Measurements from ENCODE around the gene LTA. TPM values are rescaled to one million over a fixed set of nuclear protein-coding genes. Genes with fewer than 3 reads are reported as not detected.
"Not testable (repeated sequence)": the region's sequence is repeated elsewhere in the genome, so short reads cannot be mapped to it uniquely, and the experiment has no call there.

Gene LTA
- total and polyA plus RNA-seq, 8 donors = 0.05 to 1.3 (median 0.14) TPM; not detected in 4

DNA sequence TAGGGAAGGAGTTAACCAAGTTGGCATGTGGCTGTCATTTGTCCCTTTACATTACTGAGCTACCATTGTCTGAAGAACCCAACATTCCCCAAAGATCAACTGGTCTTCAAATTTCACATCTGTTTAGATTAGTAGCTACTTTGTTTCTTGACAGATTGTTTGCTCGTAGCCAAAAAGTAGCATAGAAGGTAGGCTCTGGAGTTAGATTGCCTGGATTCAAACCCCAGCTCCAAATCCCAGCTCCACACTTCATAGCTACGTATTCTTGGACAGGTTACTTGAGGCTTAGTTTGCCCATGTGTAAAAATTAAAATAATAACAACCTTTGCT lies 23.6 kb upstream of the LTA start:
- TF ChIP-seq, protein P1, sequence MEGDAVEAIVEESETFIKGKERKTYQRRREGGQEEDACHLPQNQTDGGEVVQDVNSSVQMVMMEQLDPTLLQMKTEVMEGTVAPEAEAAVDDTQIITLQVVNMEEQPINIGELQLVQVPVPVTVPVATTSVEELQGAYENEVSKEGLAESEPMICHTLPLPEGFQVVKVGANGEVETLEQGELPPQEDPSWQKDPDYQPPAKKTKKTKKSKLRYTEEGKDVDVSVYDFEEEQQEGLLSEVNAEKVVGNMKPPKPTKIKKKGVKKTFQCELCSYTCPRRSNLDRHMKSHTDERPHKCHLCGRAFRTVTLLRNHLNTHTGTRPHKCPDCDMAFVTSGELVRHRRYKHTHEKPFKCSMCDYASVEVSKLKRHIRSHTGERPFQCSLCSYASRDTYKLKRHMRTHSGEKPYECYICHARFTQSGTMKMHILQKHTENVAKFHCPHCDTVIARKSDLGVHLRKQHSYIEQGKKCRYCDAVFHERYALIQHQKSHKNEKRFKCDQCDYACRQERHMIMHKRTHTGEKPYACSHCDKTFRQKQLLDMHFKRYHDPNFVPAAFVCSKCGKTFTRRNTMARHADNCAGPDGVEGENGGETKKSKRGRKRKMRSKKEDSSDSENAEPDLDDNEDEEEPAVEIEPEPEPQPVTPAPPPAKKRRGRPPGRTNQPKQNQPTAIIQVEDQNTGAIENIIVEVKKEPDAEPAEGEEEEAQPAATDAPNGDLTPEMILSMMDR (IDR thresholded peaks at IDR 0.05) = no peak
- FAIRE-seq (no peak), ATAC-seq (no peak), DNase-seq (no peak)
- WGBS, 2 donors = 90 to 98% methylated on average over 2 of the region's 2 CpGs
- Histone ChIP-seq H3K4me1 (peaks cover 7 to 12% (median 9%) of the 10 kb centered on the region in 3 donors), H3K9me3 (no peaks in the 10 kb centered on the region), H3K27me3 (no peaks in the 10 kb centered on the region), H3K27ac (no peak overlapping the region), H3K36me3 (peaks cover 0 to 4% (median 0%) of the 10 kb centered on the region in 3 donors), H3K4me3 (peak overlapping the region in 2 of 4 donors; percentile 41)
- intact Hi-C loops (cut with DNase I) = loop anchor here in 2 of 3 donors (5.0 kb wide), 1 partner anchor 49 kb away; no protein-coding TSS in a partner anchor

GRCh38 chr6:31551371-31551770 lies 20.7 kb upstream of the LTA start:
- H3K36me3 ChIP-seq; H3K4me3 ChIP-seq; H3K9me3 ChIP-seq; ATAC-seq; H3K27ac ChIP-seq; H3K27me3 ChIP-seq; FAIRE-seq; intact Hi-C loops (cut with DNase I): not testable (repeated sequence)
- 61 to 75% methylated on average over 4 to 5 of the region's 5 CpGs for WGBS, 2 donors
- DNase-seq = peak in 1 of 6 donors; percentile 46
- peaks cover 7 to 12% (median 9%) of the 10 kb centered on the region in 3 donors for H3K4me1 ChIP-seq

- intact Hi-C loops (cut with DNase I) = no loop called here
- FAIRE-seq (no peak), ATAC-seq (no peak), DNase-seq (no peak)
- Histone ChIP-seq H3K9me3 (no peaks in the 10 kb centered on the region), H3K4me1 (peaks cover 0 to 7% (median 0%) of the 10 kb centered on the region in 3 donors), H3K27ac (no peak overlapping the region), H3K4me3 (no peak overlapping the region), H3K36me3 (peaks cover 0 to 20% (median 8%) of the 10 kb centered on the region in 3 donors), H3K27me3 (no peaks in the 10 kb centered on the region)
- TF ChIP-seq, protein P1 (IDR thresholded peaks at IDR 0.05) = no peak
- WGBS, 2 donors = 76 to 95% methylated on average over 3 of the region's 3 CpGs
Measured at GRCh38 chr6:31556307-31556706, 15.8 kb upstream of the LTA start.

DNA sequence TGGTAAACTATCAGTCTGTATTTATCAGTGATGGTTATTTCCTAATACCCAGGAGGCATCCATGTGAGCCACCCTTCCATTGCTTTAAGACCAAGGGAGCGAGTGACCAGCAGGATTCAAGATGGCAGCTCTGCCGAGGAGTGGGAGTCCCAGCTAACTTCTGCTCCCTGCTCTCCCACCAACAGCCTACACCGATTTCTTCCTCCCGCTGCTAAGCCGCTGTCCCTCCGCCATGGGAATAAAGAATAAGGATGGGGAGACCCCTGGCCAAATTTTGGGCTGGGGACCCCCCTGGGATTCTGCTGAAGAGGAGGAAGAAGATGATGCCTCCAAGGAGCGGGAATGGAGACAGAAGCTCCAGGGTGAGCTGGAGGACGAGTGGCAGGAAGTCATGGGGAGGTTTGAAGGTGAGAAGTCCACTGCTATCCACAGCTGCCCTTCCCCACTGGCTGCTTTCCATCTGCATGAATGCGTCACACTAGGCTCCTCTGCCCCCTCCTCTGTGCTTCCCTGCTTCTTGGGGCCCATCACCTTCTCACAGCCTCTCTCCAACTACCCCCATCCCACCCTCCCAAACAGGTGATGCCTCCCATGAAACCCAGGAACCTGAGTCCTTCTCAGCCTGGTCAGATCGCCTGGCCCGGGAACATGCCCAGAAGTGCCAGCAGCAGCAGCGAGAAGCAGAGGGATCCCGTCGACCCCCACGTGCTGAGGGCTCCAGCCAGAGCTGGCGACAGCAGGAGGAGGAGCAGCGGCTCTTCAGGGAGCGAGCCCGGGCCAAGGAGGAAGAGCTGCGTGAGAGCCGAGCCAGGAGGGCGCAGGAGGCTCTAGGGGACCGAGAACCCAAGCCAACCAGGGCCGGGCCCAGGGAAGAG lies 14.4 kb upstream of the LTA start:
- TF ChIP-seq, protein P1 (IDR thresholded peaks at IDR 0.05) = no peak
- intact Hi-C loops (cut with DNase I) = no loop called here
- H3K9me3 ChIP-seq = no peaks in the 10 kb centered on the region
- 79 to 80% methylated on average over 24 of the region's 24 CpGs for WGBS, 2 donors
- H3K36me3 ChIP-seq = peaks cover 0 to 20% (median 8%) of the 10 kb centered on the region in 3 donors
- peaks cover 0 to 7% (median 0%) of the 10 kb centered on the region in 3 donors for H3K4me1 ChIP-seq
- FAIRE-seq = no peak
- no peak overlapping the region for H3K27ac ChIP-seq
- no peaks in the 10 kb centered on the region for H3K27me3 ChIP-seq
- no peak for ATAC-seq
- DNase-seq = no peak
- H3K4me3 ChIP-seq = no peak overlapping the region

DNA sequence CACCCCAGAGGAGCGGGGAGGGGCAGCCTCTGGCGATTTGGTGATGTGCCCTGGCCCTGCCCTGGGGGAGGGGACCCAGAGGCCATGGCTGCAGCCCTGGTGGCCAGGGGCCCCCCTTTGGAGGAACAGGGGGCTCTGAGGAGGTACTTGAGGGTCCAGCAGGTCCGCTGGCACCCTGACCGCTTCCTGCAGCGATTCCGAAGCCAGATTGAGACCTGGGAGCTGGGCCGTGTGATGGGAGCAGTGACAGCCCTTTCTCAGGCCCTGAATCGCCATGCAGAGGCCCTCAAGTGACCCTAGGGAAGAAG lies 13.8 kb upstream of the LTA start:
- Histone ChIP-seq H3K36me3 (peaks cover 0 to 20% (median 8%) of the 10 kb centered on the region in 3 donors), H3K27ac (no peak overlapping the region), H3K4me1 (peaks cover 0 to 7% (median 0%) of the 10 kb centered on the region in 3 donors), H3K27me3 (no peaks in the 10 kb centered on the region), H3K4me3 (no peak overlapping the region), H3K9me3 (no peaks in the 10 kb centered on the region)
- WGBS, 2 donors = 88 to 90% methylated on average over 8 of the region's 8 CpGs
- FAIRE-seq (no peak), DNase-seq (no peak), ATAC-seq (no peak)
- TF ChIP-seq, protein P1 (IDR thresholded peaks at IDR 0.05) = no peak
- intact Hi-C loops (cut with DNase I) = no loop called here

Data from pancreas (tissue), 10 donors.